Osteoblast (primary cell): ENCODE measurements around the gene ADGRD2. TPM values are rescaled to one million over a fixed set of nuclear protein-coding genes. Genes with fewer than 3 reads are reported as not detected.

Experiments used
- DNase-seq: peaks from one replicate; pipeline ENCODE4 v3.0.0; 2011; ENCODE audit warnings: low spot score, mixed read lengths; ENCODE audit not compliant: insufficient read length; ENCODE audit errors: missing footprints
- H2AFZ ChIP-seq: 2 replicates; pipeline ENCODE4 v1.6.0; 2011; ENCODE audit warnings: mild to moderate bottlenecking, low read length
- H3K27ac ChIP-seq: 2 replicates; pipeline ENCODE4 v1.5.1; 2011; ENCODE audit warnings: mild to moderate bottlenecking, low read depth, low read length, moderate library complexity
- H3K27me3 ChIP-seq: 2 replicates; pipeline ENCODE4 v1.6.0; 2012; ENCODE audit warnings: mild to moderate bottlenecking, control low read depth, inconsistent platforms, low read length, moderate library complexity; ENCODE audit not compliant: insufficient read depth
- H3K36me3 ChIP-seq: 2 replicates; pipeline ENCODE4 v1.5.1; 2011; ENCODE audit warnings: mild to moderate bottlenecking, low read length, control low read depth, moderate library complexity; ENCODE audit not compliant: insufficient read depth
- H3K4me1 ChIP-seq: 2 replicates; pipeline ENCODE4 v1.5.1; 2011; ENCODE audit warnings: mild to moderate bottlenecking, low read length, control low read depth, moderate library complexity; ENCODE audit not compliant: insufficient read depth
- H3K4me2 ChIP-seq: 2 replicates; pipeline ENCODE4 v1.6.0; 2011; ENCODE audit warnings: mild to moderate bottlenecking, low read length; ENCODE audit not compliant: insufficient read depth
- H3K4me3 ChIP-seq: fragments of 200-600 bp; sonication (generic); 3 replicates; pipeline ENCODE4 v1.5.1; 2012; ENCODE audit warnings: mild to moderate bottlenecking, low read length, inconsistent platforms; ENCODE audit not compliant: insufficient read depth
- H3K79me2 ChIP-seq: 2 replicates; pipeline ENCODE4 v1.6.0; 2012; ENCODE audit warnings: mild to moderate bottlenecking, low read length, control low read depth, inconsistent platforms; ENCODE audit not compliant: insufficient read depth
- H3K9me3 ChIP-seq: 2 replicates; pipeline ENCODE4 v1.5.1; 2011; ENCODE audit warnings: low read depth, low read length, control low read depth
- H4K20me1 ChIP-seq: 2 replicates; pipeline ENCODE4 v1.6.0; 2012; ENCODE audit warnings: mild to moderate bottlenecking, low read length, control low read depth; ENCODE audit not compliant: insufficient read depth
- CTCF ChIP-seq: IDR thresholded peaks from 2 replicates; pipeline ENCODE4 v1.5.1; 2011; ENCODE audit warnings: mild to moderate bottlenecking, low read depth, low read length, moderate library complexity; ENCODE audit errors: extremely low read depth
- total RNA-seq: library from RNA; depleted of rRNA; stranded (reverse); fragments of >200 nt; gene quantifications from 2 replicates; pipeline ENCODE4 v1.2.3, GENCODE V29; 2012

ADGRD2 gene
- total RNA-seq, 1 donor = not detected

GRCh38 chr9:124485201-124485600 lies 35.0 kb downstream of the ADGRD2 start:
- H3K4me3 ChIP-seq = no peak overlapping the region
- no peaks in the 10 kb centered on the region for H3K79me2 ChIP-seq
- peaks cover 44% of the 10 kb centered on the region for H3K27me3 ChIP-seq
- H2AFZ ChIP-seq = no peak overlapping the region
- H3K4me2 ChIP-seq = no peak overlapping the region
- no peak for TF ChIP-seq CTCF
- H3K4me1 ChIP-seq = no peaks in the 10 kb centered on the region
- H4K20me1 ChIP-seq = peaks cover 4% of the 10 kb centered on the region
- no peaks in the 10 kb centered on the region for H3K9me3 ChIP-seq
- no peak overlapping the region for H3K27ac ChIP-seq
- DNase-seq = no peak
- H3K36me3 ChIP-seq = no peaks in the 10 kb centered on the region

- TF ChIP-seq CTCF = no peak
- no peak overlapping the region for H3K4me2 ChIP-seq
- H3K9me3 ChIP-seq = no peaks in the 10 kb centered on the region
- DNase-seq = no peak
- no peaks in the 10 kb centered on the region for H3K4me1 ChIP-seq
- peaks cover 4% of the 10 kb centered on the region for H4K20me1 ChIP-seq
- H3K79me2 ChIP-seq = no peaks in the 10 kb centered on the region
- H3K27me3 ChIP-seq = peaks cover 45% of the 10 kb centered on the region
- H2AFZ ChIP-seq = no peak overlapping the region
- no peak overlapping the region for H3K27ac ChIP-seq
- no peaks in the 10 kb centered on the region for H3K36me3 ChIP-seq
- no peak overlapping the region for H3K4me3 ChIP-seq
Observed at GRCh38 chr9:124485936-124486335, 35.7 kb downstream of the ADGRD2 start.

- Histone ChIP-seq H3K4me1 (no peaks in the 10 kb centered on the region), H3K4me3 (no peak overlapping the region), H3K36me3 (no peaks in the 10 kb centered on the region), H3K27me3 (peaks cover 43% of the 10 kb centered on the region), H3K27ac (no peak overlapping the region), H4K20me1 (peaks cover 4% of the 10 kb centered on the region), H3K4me2 (no peak overlapping the region), H2AFZ (no peak overlapping the region), H3K79me2 (no peaks in the 10 kb centered on the region), H3K9me3 (no peaks in the 10 kb centered on the region)
- no peak for DNase-seq
- TF ChIP-seq CTCF = no peak
Observed at GRCh38 chr9:124486778-124487259, 36.6 kb downstream of the ADGRD2 start.

- H3K4me3 ChIP-seq = no peak overlapping the region
- no peaks in the 10 kb centered on the region for H3K9me3 ChIP-seq
- peaks cover 4% of the 10 kb centered on the region for H4K20me1 ChIP-seq
- no peak overlapping the region for H3K27ac ChIP-seq
- no peaks in the 10 kb centered on the region for H3K4me1 ChIP-seq
- no peak for TF ChIP-seq CTCF
- H2AFZ ChIP-seq = no peak overlapping the region
- no peaks in the 10 kb centered on the region for H3K79me2 ChIP-seq
- H3K27me3 ChIP-seq = peaks cover 41% of the 10 kb centered on the region
- no peak for DNase-seq
- no peak overlapping the region for H3K4me2 ChIP-seq
- no peaks in the 10 kb centered on the region for H3K36me3 ChIP-seq
Observed at GRCh38 chr9:124487260-124488182, 37.3 kb downstream of the ADGRD2 start.
